HUES48 (cell line): Measurements from ENCODE around the gene CAPN9.
A peak's percentile ranks its signal among the peaks of the same experiment; 100 is the strongest.

ENCODE experiments used
- H3K27ac ChIP-seq: one replicate; pipeline ENCODE4 v1.7.0; 2013; ENCODE audit warnings: low read depth, low read length, inconsistent platforms
- H3K27me3 ChIP-seq: 2 replicates; pipeline ENCODE4 v1.6.1; 2013; ENCODE audit warnings: mild to moderate bottlenecking, low read length; ENCODE audit not compliant: control insufficient read depth, insufficient read depth
- H3K36me3 ChIP-seq: 2 replicates; pipeline ENCODE4 v1.6.1; 2013; ENCODE audit warnings: low read length; ENCODE audit not compliant: control insufficient read depth, insufficient read depth
- H3K4me1 ChIP-seq: 2 replicates; pipeline ENCODE4 v1.6.1; 2013; ENCODE audit warnings: mild to moderate bottlenecking, low read length; ENCODE audit not compliant: control insufficient read depth, insufficient read depth
- H3K4me3 ChIP-seq: 2 replicates; pipeline ENCODE4 v1.5.1; 2013; ENCODE audit warnings: mild to moderate bottlenecking, low read depth, low read length
- H3K9ac ChIP-seq: 2 replicates; pipeline ENCODE4 v1.6.1; 2013; ENCODE audit warnings: mild to moderate bottlenecking, low read depth, low read length, moderate library complexity
- H3K9me3 ChIP-seq: 2 replicates; pipeline ENCODE4 v1.6.1; 2013; ENCODE audit warnings: low read length; ENCODE audit not compliant: control insufficient read depth, insufficient read depth

The CAPN9 gene

DNA sequence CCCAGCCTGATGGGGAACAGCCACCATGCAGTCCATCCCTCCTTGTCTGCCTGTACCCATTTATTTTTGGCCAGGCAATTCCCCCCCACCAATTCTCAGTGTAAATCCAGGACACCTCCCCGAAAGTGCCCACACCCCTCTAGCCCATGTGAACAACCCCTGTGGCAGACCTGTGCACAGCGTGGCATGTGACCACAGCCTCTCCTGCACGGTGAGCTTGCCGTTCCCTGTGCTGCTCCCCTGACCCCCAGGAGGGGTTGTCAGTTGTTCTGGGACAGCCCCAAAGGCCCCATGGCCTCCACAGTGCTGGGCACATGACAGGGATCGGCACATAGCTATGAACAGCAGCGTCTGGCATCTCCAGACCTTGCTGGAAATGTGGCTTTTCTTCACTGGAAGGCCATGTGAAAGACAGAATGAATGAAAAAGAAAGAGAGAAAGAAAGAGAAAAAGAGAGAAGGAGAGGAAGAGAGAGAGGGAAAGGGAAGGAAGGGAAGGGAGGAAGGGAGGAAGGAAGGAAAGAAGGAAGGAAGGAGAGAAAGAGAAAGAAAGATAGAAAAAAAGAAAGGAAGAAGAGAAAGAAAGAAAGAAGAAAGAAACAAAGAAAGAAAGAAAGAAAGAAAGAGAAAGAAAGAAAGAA lies 3.9 kb downstream of the CAPN9 start:
- Histone ChIP-seq H3K27ac (no peak overlapping the region), H3K27me3 (no peaks in the 10 kb centered on the region), H3K9me3 (no peaks in the 10 kb centered on the region), H3K9ac (no peak overlapping the region), H3K4me1 (peaks cover 32% of the 10 kb centered on the region), H3K36me3 (no peaks in the 10 kb centered on the region), H3K4me3 (no peak overlapping the region)

- H3K27ac ChIP-seq = no peak overlapping the region
- no peaks in the 10 kb centered on the region for H3K36me3 ChIP-seq
- no peak overlapping the region for H3K4me3 ChIP-seq
- H3K9ac ChIP-seq = no peak overlapping the region
- H3K27me3 ChIP-seq = no peaks in the 10 kb centered on the region
- H3K9me3 ChIP-seq = no peaks in the 10 kb centered on the region
- H3K4me1 ChIP-seq = peaks cover 32% of the 10 kb centered on the region
These were observed 5.2 kb downstream of the CAPN9 start for GRCh38 chr1:230752407-230752806.

- peak overlapping the region; percentile 60; the same call in 1 of the 2 replicates for H3K9ac ChIP-seq
- H3K9me3 ChIP-seq = no peaks in the 10 kb centered on the region
These were observed 6.0 kb downstream of the CAPN9 start for GRCh38 chr1:230753191-230753585.

DNA sequence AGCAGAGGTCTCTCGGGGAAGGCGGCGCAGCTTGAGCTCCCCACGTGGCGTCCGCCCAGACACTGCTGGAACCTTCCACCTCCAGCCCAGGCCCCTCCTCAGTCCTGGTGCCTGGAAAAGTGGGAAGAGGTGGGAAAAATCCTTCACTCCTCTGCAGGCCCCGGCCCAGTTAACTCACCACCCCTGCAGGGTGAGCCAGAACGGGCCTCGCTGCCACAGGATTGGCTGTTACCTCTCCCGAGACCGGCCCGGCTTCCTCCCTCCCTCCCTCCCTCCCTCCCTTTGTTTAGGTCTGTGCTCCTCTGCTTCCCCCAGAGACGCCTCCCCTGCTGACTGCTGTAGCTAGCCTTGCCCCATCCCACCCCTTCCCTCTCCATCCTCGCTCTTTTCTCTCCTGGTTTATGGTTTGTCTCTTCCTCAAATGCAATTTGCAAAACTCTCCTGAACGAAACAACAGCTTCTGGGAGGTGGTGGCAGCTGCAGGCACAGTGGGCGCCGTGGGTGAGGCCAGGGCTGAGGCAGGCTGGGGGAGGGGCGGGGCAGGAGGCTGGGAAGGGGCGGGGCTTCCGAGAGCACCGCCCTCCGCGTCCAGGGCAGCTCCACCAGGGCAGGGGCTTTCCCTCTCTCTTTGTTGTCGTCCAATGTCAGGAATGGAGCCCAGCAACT lies 6.5 kb downstream of the CAPN9 start:
- peak overlapping the region; percentile 60 for H3K9ac ChIP-seq
- no peaks in the 10 kb centered on the region for H3K9me3 ChIP-seq
- peak overlapping the region; percentile 58 for H3K4me3 ChIP-seq
- H3K4me1 ChIP-seq = peaks cover 32% of the 10 kb centered on the region
- H3K27me3 ChIP-seq = no peaks in the 10 kb centered on the region
- H3K27ac ChIP-seq = peak overlapping the region; percentile 81
- no peaks in the 10 kb centered on the region for H3K36me3 ChIP-seq

More at GRCh38 chr1:230753191-230753585, 6.0 kb downstream of the CAPN9 start:
- Histone ChIP-seq H3K27me3 (no peaks in the 10 kb centered on the region), H3K4me1 (peaks cover 32% of the 10 kb centered on the region), H3K4me3 (no peak overlapping the region), H3K27ac (peak overlapping the region; percentile 81), H3K36me3 (no peaks in the 10 kb centered on the region)

DNA sequence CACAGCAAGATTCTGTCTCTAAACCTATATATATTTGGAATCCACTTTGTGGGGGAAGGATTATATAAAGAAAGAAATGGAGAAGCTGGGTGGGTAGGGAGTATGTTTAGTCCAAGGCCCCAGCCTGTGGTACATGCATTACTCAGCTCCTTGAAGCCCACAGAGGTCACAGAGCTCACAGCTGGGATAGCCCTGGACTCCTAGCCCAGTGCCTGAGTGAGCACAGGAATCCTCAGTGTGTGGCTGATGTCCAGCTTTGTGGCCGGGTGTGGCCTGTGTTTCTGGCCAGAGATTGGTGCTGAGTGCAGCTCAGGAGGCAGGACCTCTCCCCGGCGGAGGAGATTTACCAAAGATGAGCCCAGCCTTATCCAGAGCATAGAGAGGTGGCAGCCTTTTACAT lies 7.6 kb downstream of the CAPN9 start:
- H3K27me3 ChIP-seq = no peaks in the 10 kb centered on the region
- no peaks in the 10 kb centered on the region for H3K9me3 ChIP-seq
- H3K36me3 ChIP-seq = no peaks in the 10 kb centered on the region
- H3K9ac ChIP-seq = no peak overlapping the region
- peaks cover 28% of the 10 kb centered on the region for H3K4me1 ChIP-seq
- H3K27ac ChIP-seq = no peak overlapping the region
- no peak overlapping the region for H3K4me3 ChIP-seq

DNA sequence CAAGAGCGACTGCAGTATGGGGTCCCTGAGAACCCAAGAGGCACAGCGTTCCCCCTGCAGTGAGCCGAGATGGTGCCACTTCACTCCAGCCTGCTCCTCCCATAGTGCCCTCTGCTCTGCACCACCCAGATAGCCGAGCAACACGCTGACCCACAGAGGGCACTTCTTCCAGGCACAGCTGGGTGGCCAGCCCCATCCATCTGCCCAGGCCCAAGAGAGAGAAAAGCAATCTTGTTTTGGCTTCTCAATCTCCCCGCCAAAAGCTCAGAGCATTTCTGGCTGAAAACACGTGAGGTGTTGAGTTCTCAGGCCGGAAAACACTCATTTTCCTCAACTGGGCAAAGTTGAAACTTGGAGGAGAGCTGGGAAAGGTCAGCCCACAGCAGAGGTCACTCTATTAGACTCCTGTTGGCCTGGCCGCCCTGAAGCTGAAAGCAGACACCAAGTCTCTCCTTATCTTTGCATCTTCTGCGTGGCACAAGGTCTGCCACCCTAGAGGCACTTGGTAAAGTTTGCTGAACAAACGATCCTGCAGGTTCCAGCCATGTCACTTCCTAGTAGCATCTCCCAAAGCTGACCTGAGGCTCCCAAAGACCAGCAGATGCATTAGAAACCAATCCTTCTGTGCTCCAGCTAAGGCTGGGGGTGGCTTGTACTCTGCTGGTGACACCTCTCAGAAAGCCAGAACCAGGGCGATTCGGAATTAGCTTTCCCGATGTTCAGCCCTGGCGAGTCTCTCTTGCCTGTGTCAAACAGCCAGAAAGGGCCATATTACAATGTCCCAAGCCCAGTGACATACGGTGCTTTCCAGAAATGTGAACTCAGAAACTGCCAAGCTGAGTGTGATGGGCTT lies 10.9 kb downstream of the CAPN9 start:
- no peak overlapping the region for H3K9ac ChIP-seq
- H3K9me3 ChIP-seq = no peaks in the 10 kb centered on the region
- no peaks in the 10 kb centered on the region for H3K27me3 ChIP-seq
- no peak overlapping the region for H3K4me3 ChIP-seq
- H3K36me3 ChIP-seq = no peaks in the 10 kb centered on the region
- H3K4me1 ChIP-seq = peaks cover 5% of the 10 kb centered on the region
- no peak overlapping the region for H3K27ac ChIP-seq

DNA sequence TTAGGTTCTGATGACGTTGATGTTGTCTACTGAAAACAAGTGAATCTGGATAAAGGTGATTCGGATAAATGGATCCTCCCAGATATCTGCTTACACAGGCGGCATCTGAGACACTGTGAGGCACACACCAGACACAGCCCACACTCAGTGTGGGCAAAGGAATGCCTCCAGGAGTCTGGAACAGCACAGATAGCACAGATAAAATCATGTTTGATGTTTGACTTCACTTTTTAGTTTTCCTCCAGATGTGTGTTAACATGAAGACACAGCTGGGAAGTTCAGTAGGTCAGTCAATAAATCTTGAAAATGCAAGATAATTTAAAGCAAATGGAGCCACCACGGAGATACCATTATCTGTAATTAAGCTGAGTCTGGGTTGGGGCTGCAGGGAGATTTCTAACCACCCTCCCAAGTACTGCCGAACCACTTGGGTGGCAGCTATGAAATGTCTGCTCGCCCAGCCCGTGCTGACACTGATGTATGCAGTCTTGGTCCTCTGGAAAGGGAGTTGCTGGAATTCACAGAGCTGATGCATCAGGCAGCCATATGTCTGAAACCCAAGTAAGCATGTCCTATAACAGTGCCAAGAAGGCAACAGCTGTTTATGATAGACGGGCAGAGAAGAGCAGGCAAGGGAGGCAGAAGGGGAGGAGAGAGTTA lies 11.7 kb downstream of the CAPN9 start:
- no peak overlapping the region for H3K9ac ChIP-seq
- no peak overlapping the region for H3K4me3 ChIP-seq
- no peaks in the 10 kb centered on the region for H3K4me1 ChIP-seq
- no peaks in the 10 kb centered on the region for H3K27me3 ChIP-seq
- no peaks in the 10 kb centered on the region for H3K36me3 ChIP-seq
- H3K27ac ChIP-seq = no peak overlapping the region
- H3K9me3 ChIP-seq = no peaks in the 10 kb centered on the region

- Histone ChIP-seq H3K4me1 (no peaks in the 10 kb centered on the region), H3K27me3 (no peaks in the 10 kb centered on the region), H3K9ac (no peak overlapping the region), H3K27ac (no peak overlapping the region), H3K9me3 (no peaks in the 10 kb centered on the region), H3K36me3 (no peaks in the 10 kb centered on the region), H3K4me3 (no peak overlapping the region)
These were observed 12.3 kb downstream of the CAPN9 start for GRCh38 chr1:230759369-230760065.

GRCh38 chr1:230760360-230760827 lies 13.2 kb downstream of the CAPN9 start:
- no peaks in the 10 kb centered on the region for H3K27me3 ChIP-seq
- no peaks in the 10 kb centered on the region for H3K36me3 ChIP-seq
- H3K9ac ChIP-seq = no peak overlapping the region

GRCh38 chr1:230761443-230762167 lies 14.4 kb downstream of the CAPN9 start:
- H3K27me3 ChIP-seq = no peaks in the 10 kb centered on the region
- no peaks in the 10 kb centered on the region for H3K9me3 ChIP-seq
- no peak overlapping the region for H3K4me3 ChIP-seq
- H3K4me1 ChIP-seq = no peaks in the 10 kb centered on the region
- H3K36me3 ChIP-seq = no peaks in the 10 kb centered on the region
- no peak overlapping the region for H3K9ac ChIP-seq
- H3K27ac ChIP-seq = no peak overlapping the region

More at GRCh38 chr1:230760360-230760827, 13.2 kb downstream of the CAPN9 start:
- no peak overlapping the region for H3K27ac ChIP-seq
- H3K4me1 ChIP-seq = no peaks in the 10 kb centered on the region
- no peaks in the 10 kb centered on the region for H3K9me3 ChIP-seq
- H3K4me3 ChIP-seq = no peak overlapping the region
